Measurements from ENCODE around the gene ZNF691.

DNA sequence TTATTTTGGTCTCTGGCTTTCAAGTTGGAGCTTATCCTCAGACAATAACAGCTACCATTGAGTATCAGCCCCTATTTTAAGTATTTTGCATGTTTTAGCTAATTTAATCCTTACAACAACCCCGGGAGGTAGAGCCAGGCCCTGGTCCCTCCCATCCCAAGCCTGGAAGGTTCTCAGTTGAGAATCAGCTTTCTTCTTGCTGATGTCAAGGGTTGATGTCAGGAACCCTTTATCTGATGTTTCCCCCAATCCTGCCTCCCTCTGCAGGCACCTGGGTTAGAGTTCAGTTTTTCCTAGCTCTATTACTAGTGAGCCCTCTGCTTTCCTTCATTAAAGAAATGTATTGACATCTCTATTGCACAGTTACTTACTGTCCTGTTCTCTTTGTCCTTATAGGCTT lies 25.6 kb upstream of the ZNF691 start:
- TF ChIP-seq, protein P1, sequence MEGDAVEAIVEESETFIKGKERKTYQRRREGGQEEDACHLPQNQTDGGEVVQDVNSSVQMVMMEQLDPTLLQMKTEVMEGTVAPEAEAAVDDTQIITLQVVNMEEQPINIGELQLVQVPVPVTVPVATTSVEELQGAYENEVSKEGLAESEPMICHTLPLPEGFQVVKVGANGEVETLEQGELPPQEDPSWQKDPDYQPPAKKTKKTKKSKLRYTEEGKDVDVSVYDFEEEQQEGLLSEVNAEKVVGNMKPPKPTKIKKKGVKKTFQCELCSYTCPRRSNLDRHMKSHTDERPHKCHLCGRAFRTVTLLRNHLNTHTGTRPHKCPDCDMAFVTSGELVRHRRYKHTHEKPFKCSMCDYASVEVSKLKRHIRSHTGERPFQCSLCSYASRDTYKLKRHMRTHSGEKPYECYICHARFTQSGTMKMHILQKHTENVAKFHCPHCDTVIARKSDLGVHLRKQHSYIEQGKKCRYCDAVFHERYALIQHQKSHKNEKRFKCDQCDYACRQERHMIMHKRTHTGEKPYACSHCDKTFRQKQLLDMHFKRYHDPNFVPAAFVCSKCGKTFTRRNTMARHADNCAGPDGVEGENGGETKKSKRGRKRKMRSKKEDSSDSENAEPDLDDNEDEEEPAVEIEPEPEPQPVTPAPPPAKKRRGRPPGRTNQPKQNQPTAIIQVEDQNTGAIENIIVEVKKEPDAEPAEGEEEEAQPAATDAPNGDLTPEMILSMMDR (conservative IDR thresholded peaks at IDR 0.05; ENCODE audit: low read depth, low read length): no peak
- no peak for TF ChIP-seq EZH2 (IDR thresholded peaks at IDR 0.05; ENCODE audit: borderline replicate concordance, low read depth, low read length, poor library complexity, severe bottlenecking)

All from A673 (cell line).